ENCODE results near the gene TFCP2L1. TPM values are rescaled to one million over a fixed set of nuclear protein-coding genes. Genes with fewer than 3 reads are reported as not detected.

The TFCP2L1 gene
- total RNA-seq, 1 donor from 2014 or later = not detected

GRCh38 chr2:121191191-121192170 lies 93.5 kb downstream of the TFCP2L1 start:
- no peaks in the 10 kb centered on the region for H3K36me3 Mint-ChIP-seq (ENCODE audit: low read depth)
- H3K4me1 Mint-ChIP-seq = peaks cover 2% of the 10 kb centered on the region
- H3K4me3 Mint-ChIP-seq = no peak overlapping the region
- intact Hi-C loops (cut with micrococcal nuclease) = no loop called here
- no peaks in the 10 kb centered on the region for H3K9me3 Mint-ChIP-seq
- no peak overlapping the region for H3K27ac Mint-ChIP-seq
- H3K27me3 Mint-ChIP-seq = no peaks in the 10 kb centered on the region
- no peak for DNase-seq

DNA sequence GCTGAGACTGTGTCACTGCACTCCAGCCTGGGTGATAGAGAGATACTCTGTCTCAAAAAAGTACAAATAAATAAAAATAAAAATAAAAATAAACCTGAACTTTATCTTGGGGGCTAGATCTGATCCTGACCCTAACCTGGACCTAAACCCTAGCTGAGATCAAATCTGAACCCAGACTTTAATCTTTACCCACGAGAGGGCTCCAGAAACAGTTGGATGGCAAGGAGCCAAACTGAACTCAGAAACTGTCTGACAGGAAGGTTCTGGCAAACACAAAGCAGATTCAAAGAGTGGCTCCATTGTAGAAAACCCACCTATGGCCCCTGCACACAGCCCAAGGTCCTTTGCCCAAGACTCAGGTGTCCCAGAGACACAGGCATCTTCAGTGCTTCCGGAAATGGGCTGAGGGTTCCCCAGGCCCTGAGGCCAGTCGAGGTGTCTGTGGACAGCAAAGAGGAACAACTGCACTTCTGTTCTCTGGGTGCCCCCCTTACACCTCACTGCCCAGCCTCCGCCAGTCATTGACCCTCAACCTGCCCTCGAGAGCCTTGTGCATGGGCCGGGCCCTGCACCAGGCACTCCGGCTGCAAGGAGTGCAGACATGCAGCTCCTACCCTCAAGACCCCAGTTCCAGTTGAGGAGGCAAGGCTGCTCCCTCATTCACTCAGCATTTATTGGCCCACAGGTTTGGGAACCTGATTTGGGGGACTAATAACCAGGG lies 95.2 kb downstream of the TFCP2L1 start:
- H3K27me3 Mint-ChIP-seq = no peaks in the 10 kb centered on the region
- H3K27ac Mint-ChIP-seq = no peak overlapping the region
- intact Hi-C loops (cut with micrococcal nuclease) = no loop called here
- H3K36me3 Mint-ChIP-seq (ENCODE audit: low read depth) = no peaks in the 10 kb centered on the region
- no peak for DNase-seq
- peaks cover 2% of the 10 kb centered on the region for H3K4me1 Mint-ChIP-seq
- no peaks in the 10 kb centered on the region for H3K9me3 Mint-ChIP-seq
- H3K4me3 Mint-ChIP-seq = no peak overlapping the region

DNA sequence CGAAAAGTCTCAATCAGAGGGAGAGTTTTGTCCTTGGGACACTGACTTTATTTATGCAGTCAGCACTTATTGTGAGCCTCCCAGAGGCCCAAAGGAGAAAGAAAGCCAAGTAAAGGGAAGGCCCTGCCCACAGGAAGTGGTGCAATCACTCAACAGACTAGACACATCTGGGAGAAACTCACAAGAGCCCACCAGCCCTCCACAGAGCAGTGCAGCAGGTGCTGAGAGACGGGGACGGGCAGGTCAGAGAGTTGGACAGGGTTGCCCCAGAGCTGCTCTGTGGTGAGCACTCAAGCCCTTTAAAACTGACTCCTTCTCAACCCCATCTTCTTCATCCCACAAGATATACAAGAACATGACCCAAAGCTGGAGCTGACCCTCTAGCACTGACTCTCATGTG lies 96.0 kb downstream of the TFCP2L1 start:
- Mint-ChIP-seq H3K27me3 (no peaks in the 10 kb centered on the region), H3K4me3 (no peak overlapping the region), H3K36me3 (ENCODE audit: low read depth) (no peaks in the 10 kb centered on the region), H3K27ac (no peak overlapping the region), H3K4me1 (peaks cover 2% of the 10 kb centered on the region), H3K9me3 (no peaks in the 10 kb centered on the region)
- no peak for DNase-seq
- intact Hi-C loops (cut with micrococcal nuclease) = no loop called here

DNA sequence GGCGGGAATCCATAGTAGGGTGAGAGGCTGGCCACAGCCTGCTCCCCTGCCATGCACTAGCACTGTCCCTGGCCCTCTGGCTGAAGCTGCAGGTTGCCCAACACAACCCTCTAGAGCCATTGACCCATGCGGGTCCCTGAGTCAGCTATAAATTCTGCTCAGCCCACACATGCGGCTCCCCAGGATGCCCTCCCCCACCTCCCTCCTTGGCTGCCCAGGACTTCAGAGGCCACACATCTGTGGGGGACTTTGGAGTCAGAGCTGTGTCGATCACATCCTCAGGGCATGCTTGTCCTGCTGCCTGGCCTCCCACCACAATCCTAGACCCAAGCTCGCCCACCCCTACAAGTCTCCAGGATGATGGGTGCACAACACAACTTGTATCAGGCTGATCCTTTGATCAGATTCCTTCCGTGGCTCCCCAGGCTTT lies 97.0 kb downstream of the TFCP2L1 start:
- Mint-ChIP-seq H3K4me1 (peaks cover 2% of the 10 kb centered on the region), H3K27me3 (peaks cover under 1% of the 10 kb centered on the region), H3K4me3 (no peak overlapping the region), H3K27ac (no peak overlapping the region), H3K9me3 (no peaks in the 10 kb centered on the region), H3K36me3 (ENCODE audit: low read depth) (no peaks in the 10 kb centered on the region)
- no peak for DNase-seq
- intact Hi-C loops (cut with micrococcal nuclease) = no loop called here

- peaks cover 2% of the 10 kb centered on the region for H3K4me1 Mint-ChIP-seq
- DNase-seq = no peak
- intact Hi-C loops (cut with micrococcal nuclease) = no loop called here
- no peak overlapping the region for H3K4me3 Mint-ChIP-seq
- no peak overlapping the region for H3K27ac Mint-ChIP-seq
- H3K27me3 Mint-ChIP-seq = peaks cover 4% of the 10 kb centered on the region
- no peaks in the 10 kb centered on the region for H3K36me3 Mint-ChIP-seq (ENCODE audit: low read depth)
- H3K9me3 Mint-ChIP-seq = no peaks in the 10 kb centered on the region
Measured at GRCh38 chr2:121187351-121187981, 97.5 kb downstream of the TFCP2L1 start.

- no peaks in the 10 kb centered on the region for H3K9me3 Mint-ChIP-seq
- peaks cover 2% of the 10 kb centered on the region for H3K4me1 Mint-ChIP-seq
- H3K4me3 Mint-ChIP-seq = no peak overlapping the region
- DNase-seq = no peak
- peaks cover 4% of the 10 kb centered on the region for H3K27me3 Mint-ChIP-seq
- H3K36me3 Mint-ChIP-seq (ENCODE audit: low read depth) = no peaks in the 10 kb centered on the region
- H3K27ac Mint-ChIP-seq = no peak overlapping the region
- intact Hi-C loops (cut with micrococcal nuclease) = no loop called here
Measured at GRCh38 chr2:121186261-121186660, 98.7 kb downstream of the TFCP2L1 start.

DNA sequence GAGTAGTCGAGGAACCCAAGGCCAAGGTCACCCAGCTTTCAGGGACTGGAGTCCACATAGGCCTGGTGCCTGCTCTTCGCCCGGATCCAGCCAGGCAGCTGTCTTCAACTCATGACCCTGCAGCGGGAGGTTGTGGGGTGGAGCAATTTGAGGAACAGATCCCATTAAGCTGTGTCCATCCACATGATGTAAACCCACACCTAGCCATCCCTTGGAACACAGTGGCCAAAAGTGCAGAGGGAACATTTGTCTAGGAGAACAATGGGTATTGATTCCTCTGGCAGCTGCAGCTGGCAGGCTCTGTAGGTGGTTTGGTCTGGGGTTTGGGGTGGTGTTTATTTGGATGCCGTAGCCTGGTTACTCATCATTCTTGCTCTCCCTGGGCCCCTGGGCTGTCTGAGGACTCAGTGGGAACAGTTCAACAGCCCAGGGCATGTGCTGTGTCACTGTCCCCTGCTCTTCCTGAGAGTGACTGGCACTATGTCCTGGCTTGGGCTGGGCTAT lies 99.4 kb downstream of the TFCP2L1 start:
- no peaks in the 10 kb centered on the region for H3K36me3 Mint-ChIP-seq (ENCODE audit: low read depth)
- no peak overlapping the region for H3K27ac Mint-ChIP-seq
- peaks cover 4% of the 10 kb centered on the region for H3K27me3 Mint-ChIP-seq
- no peaks in the 10 kb centered on the region for H3K9me3 Mint-ChIP-seq
- no peak for DNase-seq
- H3K4me3 Mint-ChIP-seq = no peak overlapping the region
- H3K4me1 Mint-ChIP-seq = peaks cover 2% of the 10 kb centered on the region
- intact Hi-C loops (cut with micrococcal nuclease) = no loop called here

DNA sequence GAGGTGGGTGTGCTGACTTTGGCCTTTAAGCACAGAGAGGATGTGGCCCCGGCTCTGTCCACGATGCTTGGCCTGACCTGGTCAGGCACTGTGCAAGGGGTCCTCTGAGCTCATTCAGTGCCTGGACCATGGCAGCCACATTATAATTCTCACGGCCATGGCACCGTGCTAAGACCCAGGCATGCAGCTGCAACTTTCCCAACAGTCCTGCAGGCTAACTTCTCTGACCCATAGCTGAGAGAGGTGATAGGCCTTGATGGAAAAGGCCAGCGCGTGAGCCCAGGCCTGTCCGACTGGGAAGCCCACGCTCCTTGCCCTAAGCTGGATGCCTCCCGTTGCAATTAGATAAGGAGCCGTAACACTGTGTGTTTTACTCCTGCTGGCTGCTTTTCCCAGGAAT lies 99.9 kb downstream of the TFCP2L1 start:
- Mint-ChIP-seq H3K4me3 (no peak overlapping the region), H3K36me3 (ENCODE audit: low read depth) (no peaks in the 10 kb centered on the region), H3K27ac (no peak overlapping the region), H3K9me3 (no peaks in the 10 kb centered on the region), H3K4me1 (peaks cover 2% of the 10 kb centered on the region), H3K27me3 (peaks cover 4% of the 10 kb centered on the region)
- no peak for DNase-seq
- intact Hi-C loops (cut with micrococcal nuclease) = no loop called here

DNA sequence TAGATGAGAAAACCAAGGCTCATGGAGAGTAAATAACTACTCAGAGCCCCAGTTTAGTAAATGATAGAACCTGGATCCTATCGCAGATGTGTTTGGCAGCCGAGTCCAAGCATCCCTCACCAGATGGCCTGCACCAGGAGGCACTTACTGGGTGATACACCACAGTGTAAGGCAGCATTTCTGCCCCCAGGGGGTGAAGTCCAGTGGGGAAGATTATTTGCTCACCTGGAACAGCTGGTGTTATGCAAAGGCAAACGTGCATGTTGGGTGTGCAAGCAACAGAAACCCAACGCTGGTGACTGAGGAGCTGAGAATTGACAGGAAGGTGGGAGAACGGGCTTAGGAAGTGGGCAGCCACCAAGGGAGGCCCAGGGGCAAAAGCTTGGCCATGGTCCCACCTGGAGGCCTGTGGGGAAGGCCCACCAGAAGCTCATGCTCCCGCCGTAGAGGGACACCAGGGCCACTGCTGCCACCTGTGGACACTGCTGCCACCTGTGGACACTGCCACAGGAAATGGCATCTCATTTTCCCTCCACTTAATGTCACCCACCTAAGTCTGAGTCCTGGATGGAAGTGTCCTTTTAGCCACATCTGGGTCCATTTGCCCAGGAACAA lies 100.6 kb downstream of the TFCP2L1 start:
- no peak for DNase-seq
- no peaks in the 10 kb centered on the region for H3K9me3 Mint-ChIP-seq
- no peaks in the 10 kb centered on the region for H3K36me3 Mint-ChIP-seq (ENCODE audit: low read depth)
- no peak overlapping the region for H3K27ac Mint-ChIP-seq
- intact Hi-C loops (cut with micrococcal nuclease) = no loop called here
- H3K4me3 Mint-ChIP-seq = no peak overlapping the region
- peaks cover 4% of the 10 kb centered on the region for H3K27me3 Mint-ChIP-seq
- peaks cover 2% of the 10 kb centered on the region for H3K4me1 Mint-ChIP-seq

DNA sequence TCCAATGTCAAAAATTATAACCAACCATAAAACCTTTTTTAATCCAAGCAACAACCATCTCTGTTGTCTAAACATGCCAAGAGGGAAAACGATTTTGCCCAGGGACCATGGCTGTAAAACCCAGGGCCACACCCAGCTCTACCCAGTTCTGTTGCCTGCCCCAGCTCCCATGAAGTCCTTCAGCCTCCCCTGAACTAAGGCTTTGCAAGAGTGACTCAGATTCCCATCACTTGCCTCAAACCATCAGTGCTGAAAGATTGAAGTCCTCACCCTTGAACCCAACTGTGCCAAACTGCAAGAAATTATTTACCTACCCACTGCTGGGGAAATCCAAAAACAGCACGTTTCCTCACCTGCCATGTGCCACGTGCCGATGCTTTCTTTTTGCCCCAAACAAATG lies 102.5 kb downstream of the TFCP2L1 start:
- no peak for DNase-seq
- no peaks in the 10 kb centered on the region for H3K4me1 Mint-ChIP-seq
- H3K27me3 Mint-ChIP-seq = peaks cover 4% of the 10 kb centered on the region
- H3K27ac Mint-ChIP-seq = no peak overlapping the region
- no peak overlapping the region for H3K4me3 Mint-ChIP-seq
- no peaks in the 10 kb centered on the region for H3K9me3 Mint-ChIP-seq
- intact Hi-C loops (cut with micrococcal nuclease) = no loop called here
- no peaks in the 10 kb centered on the region for H3K36me3 Mint-ChIP-seq (ENCODE audit: low read depth)

GRCh38 chr2:121179467-121179866 lies 105.5 kb downstream of the TFCP2L1 start:
- no peaks in the 10 kb centered on the region for H3K9me3 Mint-ChIP-seq
- intact Hi-C loops (cut with micrococcal nuclease) = no loop called here
- H3K36me3 Mint-ChIP-seq (ENCODE audit: low read depth) = no peaks in the 10 kb centered on the region
- H3K4me3 Mint-ChIP-seq = no peak overlapping the region
- H3K27me3 Mint-ChIP-seq = peaks cover 4% of the 10 kb centered on the region
- no peak for DNase-seq
- no peak overlapping the region for H3K27ac Mint-ChIP-seq
- H3K4me1 Mint-ChIP-seq = no peaks in the 10 kb centered on the region

DNA sequence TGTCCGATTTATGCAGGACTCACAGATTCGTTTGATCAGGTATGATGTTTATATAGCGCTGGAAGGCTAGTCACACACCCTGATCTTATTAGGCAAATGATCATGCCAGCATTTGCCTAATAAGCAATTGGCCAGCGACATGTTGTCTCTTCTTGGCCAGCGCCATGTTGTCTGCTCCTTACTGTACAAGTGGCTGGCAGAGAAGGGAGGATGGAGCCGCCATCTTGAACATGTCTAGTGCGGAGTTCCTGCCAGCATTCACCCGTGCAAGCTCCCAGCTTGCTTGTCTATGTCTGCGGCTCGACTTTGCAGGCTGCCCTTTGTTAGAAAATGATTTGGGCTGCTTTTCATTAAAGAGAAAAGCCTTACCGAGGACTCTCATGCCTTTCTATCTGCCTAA lies 106.3 kb downstream of the TFCP2L1 start:
- H3K4me3 Mint-ChIP-seq = no peak overlapping the region
- no peaks in the 10 kb centered on the region for H3K9me3 Mint-ChIP-seq
- intact Hi-C loops (cut with micrococcal nuclease) = no loop called here
- no peaks in the 10 kb centered on the region for H3K4me1 Mint-ChIP-seq
- H3K27ac Mint-ChIP-seq = no peak overlapping the region
- peaks cover 4% of the 10 kb centered on the region for H3K27me3 Mint-ChIP-seq
- no peaks in the 10 kb centered on the region for H3K36me3 Mint-ChIP-seq (ENCODE audit: low read depth)
- DNase-seq = no peak

DNA sequence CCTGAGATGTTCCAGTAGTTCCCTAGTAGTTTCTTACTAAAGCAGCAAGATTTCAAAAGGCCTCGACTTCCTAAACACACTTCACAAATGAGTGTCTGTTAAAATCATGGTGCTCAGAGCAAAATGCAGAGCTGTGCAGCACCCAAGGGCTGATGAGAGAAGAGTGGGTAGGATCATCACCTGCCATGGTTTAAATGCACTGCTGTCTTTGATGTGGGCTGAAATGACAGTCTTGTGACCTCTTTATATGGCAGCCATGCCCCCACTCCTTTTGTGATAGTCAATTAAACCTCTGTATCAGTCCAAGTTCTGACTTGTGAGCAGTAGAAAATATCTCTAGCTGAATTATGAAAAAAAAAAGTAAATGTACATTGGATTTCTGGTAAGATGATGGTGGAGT lies 107.1 kb downstream of the TFCP2L1 start:
- Mint-ChIP-seq H3K27ac (no peak overlapping the region), H3K9me3 (no peaks in the 10 kb centered on the region), H3K27me3 (peaks cover 2% of the 10 kb centered on the region), H3K36me3 (ENCODE audit: low read depth) (no peaks in the 10 kb centered on the region), H3K4me3 (no peak overlapping the region), H3K4me1 (no peaks in the 10 kb centered on the region)
- DNase-seq = no peak
- intact Hi-C loops (cut with micrococcal nuclease) = no loop called here
